ENCODE measurements around the gene CYP2A6.

- TF ChIP-seq POLR2AphosphoS5 (IDR thresholded peaks at IDR 0.05) (no peak), POLR2A (IDR thresholded peaks at IDR 0.05) (no peak), CTCF (IDR thresholded peaks at IDR 0.05) (no peak)
Observed at GRCh38 chr19:40889366-40889765, 39.1 kb upstream of the CYP2A6 start.

Data from gastroesophageal sphincter (tissue), 3 donors.